WI38 (cell line): Measurements from ENCODE around the gene RTL10.

Source experiments
- H3K4me3 ChIP-seq: 2 replicates; pipeline ENCODE4 v1.5.1; 2011; ENCODE audit warnings: low read depth, mild to moderate bottlenecking, control low read depth, low read length
- TF ChIP-seq, protein P1 (sequence below): IDR thresholded peaks from 2 replicates; pipeline ENCODE4 v1.5.1; 2012; ENCODE audit warnings: low read depth, mild to moderate bottlenecking, control low read depth, low read length

Gene RTL10

DNA sequence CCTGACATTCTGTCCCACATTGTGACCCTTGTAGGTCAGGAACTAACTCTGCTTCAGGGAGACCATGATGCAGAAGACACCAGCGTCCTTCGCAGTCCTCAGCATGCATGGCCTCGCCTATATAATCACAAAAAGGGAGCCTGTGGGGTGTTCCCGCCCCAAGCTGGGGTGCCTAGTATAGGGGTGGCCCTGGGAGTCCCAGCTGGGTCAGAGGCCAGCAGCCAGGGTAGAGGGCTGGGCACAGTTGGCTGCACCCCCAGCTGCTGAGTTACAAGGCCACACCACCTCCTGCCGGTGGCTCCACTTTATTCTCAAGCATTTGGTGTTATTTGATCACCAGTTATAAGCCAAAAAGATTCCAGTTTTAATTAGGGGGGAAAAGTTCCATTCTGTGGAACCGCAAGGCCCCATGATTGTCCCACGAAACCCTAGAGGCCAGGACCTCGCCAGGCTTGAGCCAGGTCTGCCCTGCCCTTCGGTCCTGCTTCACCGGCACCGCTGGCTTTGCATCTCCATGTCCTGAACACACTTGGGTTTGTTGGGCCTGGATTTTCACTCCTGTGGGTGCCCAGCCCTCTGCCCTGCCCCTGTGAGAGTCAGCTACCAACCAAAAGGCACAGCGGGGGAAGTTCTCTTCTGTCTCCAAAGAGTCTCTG, 15.0 kb upstream of the RTL10 start:
- TF ChIP-seq, protein P1, sequence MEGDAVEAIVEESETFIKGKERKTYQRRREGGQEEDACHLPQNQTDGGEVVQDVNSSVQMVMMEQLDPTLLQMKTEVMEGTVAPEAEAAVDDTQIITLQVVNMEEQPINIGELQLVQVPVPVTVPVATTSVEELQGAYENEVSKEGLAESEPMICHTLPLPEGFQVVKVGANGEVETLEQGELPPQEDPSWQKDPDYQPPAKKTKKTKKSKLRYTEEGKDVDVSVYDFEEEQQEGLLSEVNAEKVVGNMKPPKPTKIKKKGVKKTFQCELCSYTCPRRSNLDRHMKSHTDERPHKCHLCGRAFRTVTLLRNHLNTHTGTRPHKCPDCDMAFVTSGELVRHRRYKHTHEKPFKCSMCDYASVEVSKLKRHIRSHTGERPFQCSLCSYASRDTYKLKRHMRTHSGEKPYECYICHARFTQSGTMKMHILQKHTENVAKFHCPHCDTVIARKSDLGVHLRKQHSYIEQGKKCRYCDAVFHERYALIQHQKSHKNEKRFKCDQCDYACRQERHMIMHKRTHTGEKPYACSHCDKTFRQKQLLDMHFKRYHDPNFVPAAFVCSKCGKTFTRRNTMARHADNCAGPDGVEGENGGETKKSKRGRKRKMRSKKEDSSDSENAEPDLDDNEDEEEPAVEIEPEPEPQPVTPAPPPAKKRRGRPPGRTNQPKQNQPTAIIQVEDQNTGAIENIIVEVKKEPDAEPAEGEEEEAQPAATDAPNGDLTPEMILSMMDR: no peak
- H3K4me3 ChIP-seq: no peak overlapping the region

DNA sequence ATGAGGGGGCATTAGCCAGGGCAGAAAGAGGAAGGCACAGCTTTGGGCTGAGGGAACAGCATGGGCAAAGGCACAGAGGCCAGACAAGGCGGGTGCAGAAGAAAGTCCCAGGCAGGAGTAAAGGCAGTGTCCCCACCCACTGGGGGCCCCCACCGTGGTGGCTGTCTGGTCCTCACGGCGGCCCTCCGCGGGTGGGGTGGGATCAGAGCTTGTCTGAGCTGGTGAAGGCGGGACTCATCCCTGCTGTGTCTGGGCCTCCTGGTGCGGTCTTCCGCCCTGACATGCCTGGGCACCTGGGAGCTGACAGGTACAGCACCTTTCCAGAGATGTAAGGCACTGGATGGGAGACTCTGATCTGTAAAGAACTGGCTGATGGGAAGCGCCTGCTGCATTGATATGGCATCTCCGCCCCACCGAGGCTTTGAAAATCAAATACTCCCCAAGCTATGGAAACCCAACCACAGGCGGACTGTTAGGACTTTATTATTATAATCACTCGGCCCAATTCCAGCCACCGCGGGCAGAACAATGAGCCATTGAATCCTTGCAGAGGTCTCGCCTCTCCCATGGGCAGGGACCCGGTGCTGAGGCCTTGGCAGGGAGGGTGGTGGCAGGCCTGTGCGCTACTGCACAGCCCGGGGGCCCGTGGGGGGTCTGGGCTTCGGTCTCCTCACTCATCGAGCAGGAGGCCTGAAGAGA, 14.2 kb upstream of the RTL10 start:
- H3K4me3 ChIP-seq: no peak overlapping the region
- TF ChIP-seq, protein P1: no peak

DNA sequence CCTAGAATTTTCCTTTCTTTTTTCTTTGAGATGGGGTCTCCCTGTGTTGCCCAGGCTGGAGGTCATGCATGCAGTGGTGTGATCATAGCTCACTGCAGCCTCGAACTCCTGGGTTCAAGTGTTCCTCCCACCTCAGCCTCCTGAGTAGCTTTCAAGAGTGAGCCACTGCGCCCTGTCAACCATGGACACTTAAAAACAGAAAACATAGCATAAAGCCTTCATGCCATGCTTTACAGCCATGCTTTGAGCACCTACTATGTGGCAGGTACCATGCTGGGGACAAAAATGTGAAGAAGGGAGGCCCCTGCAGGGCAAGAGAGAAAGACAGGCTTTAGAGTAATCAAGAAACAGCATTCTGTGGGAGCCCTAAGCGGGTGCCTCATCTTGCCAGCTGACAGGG, 13.7 kb upstream of the RTL10 start:
- TF ChIP-seq, protein P1: no peak
- no peak overlapping the region for H3K4me3 ChIP-seq

DNA sequence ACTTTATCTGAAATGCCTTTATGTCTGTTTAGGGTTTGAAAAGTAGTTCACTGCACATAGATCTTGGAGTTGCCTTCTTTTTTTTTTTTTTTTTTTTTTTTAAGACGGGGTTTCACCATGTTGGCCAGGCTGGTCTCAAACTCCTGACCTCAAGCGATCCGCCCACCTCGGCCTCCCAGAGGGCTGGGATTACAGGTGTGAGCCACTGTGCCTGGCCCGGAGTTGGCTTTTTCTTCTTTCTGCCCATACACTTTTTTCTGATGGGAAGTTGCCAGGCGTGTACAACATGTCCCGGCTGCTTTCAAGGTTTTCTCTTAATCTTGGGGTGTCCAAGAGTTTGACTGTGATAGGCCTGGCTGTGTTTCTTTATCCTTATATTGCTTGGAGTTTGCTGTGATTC, 12.9 kb upstream of the RTL10 start:
- TF ChIP-seq, protein P1: no peak
- no peak overlapping the region for H3K4me3 ChIP-seq

DNA sequence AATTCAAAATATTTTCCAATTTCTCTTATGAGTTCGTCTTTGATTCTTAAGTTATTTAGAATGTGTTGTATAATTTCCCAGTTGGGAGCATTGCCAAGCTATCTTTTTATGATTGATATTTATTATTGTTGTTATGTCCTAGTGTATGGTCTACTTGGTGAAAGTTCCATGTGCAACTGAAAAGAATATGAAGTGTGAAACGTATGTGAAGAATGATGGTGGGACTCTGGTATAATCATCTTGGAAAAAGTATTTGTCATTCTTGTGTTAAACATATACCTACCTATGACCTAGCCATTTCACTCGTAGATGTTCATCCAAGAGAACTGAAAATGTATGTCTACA, 12.0 kb upstream of the RTL10 start:
- no peak overlapping the region for H3K4me3 ChIP-seq
- TF ChIP-seq, protein P1: no peak

DNA sequence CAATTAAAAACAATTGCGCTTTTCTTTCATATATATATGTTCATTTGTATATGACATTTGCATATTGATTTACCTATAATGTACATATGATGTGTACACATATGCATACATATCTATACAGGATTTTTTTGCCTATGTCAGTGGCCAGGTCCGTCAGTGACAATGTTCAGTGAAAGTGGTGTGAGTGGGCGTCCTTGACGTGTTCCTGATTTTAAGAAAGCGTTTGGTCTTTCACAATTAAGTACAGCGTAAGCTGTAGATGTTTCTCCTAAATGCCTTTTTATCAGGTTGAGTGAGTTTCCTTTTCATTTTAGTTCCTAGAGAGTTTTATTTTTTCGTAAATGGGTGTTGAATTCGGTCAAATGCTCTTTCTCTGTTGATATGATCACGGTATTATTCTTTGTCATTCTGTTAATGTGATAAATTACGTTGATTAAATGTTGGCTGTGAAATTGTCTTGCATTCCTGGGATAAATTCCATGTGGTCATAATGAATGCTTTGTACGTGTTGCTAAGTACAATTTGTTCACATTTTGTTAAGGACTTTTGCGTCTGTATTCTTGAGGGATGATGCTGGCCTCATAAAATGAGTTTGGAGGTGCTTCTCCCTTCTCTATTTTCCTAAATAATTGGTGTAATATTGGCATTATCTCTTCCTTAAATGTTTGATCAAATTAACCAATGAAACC, 10.6 kb upstream of the RTL10 start:
- TF ChIP-seq, protein P1: no peak
- H3K4me3 ChIP-seq: no peak overlapping the region

DNA sequence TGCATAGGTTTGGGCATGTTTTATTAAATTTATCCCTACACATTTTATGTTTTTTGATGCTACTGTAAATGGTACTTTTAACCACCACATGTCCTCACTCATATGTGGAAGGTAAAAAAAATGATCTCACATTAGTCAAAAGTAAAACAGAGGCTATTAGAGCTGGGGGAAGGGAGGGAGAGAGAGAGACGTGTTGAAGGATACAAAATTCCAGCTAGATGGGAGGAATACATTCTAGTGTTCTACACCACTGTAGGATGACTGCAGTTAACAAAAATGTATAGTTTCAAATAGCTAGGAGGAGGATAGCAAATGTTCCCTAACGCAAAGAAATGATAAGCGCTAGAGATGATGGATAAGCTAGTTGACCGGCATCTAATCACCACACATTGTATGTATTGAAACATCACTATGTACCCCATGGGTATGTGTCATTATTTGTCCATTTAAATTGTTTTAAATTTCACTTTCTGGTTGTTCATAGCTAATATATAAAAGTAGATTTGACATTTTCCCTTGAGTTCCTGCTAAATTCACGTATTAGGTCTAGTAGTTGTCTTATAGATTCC, 9.9 kb upstream of the RTL10 start:
- TF ChIP-seq, protein P1: no peak
- no peak overlapping the region for H3K4me3 ChIP-seq
